ENCODE data around the gene GPR18. TPM values are rescaled to one million over a fixed set of nuclear protein-coding genes. Genes with fewer than 3 reads are reported as not detected.

The GPR18 gene
- total RNA-seq, 4 donors from 2014 or later, result not detected

DNA sequence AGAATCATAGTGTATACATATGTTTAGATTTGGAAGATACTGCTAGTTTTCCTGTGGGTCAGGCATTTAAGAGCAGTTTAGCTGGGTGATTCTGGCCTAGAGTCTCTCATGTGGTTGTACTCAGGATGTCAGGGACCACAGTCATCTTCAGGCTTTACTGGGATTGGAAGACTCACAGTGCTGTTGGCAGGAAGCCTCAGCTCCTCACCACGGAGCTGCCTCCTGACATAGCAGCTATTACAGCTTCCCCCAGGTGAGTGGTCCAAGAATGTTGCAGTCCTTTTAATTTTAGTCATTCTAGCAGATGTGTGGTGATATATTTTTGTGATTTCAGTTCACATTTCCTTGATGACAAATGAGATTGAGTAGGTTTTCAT is 16.9 kb upstream of the GPR18 start:
- peaks cover 13 to 34% of the 10 kb centered on the region in 2 donors for H3K4me1 ChIP-seq
- H3K4me3 ChIP-seq, result no peak overlapping the region
- intact Hi-C loops (cut with DNase I; ENCODE audit: low total_unique reads) (loop anchor here (10.0 kb wide), 1 partner anchor 90 kb away; no protein-coding TSS in a partner anchor), in situ Hi-C loops (cut with MboI; ENCODE audit: low sequenced_read_pairs in 4 of 4) (no loop called here)
- no peaks in the 10 kb centered on the region for H3K36me3 ChIP-seq
- no peak for ATAC-seq
- no peak for TF ChIP-seq POLR2A (IDR thresholded peaks at IDR 0.05)
- TF ChIP-seq, protein P1, sequence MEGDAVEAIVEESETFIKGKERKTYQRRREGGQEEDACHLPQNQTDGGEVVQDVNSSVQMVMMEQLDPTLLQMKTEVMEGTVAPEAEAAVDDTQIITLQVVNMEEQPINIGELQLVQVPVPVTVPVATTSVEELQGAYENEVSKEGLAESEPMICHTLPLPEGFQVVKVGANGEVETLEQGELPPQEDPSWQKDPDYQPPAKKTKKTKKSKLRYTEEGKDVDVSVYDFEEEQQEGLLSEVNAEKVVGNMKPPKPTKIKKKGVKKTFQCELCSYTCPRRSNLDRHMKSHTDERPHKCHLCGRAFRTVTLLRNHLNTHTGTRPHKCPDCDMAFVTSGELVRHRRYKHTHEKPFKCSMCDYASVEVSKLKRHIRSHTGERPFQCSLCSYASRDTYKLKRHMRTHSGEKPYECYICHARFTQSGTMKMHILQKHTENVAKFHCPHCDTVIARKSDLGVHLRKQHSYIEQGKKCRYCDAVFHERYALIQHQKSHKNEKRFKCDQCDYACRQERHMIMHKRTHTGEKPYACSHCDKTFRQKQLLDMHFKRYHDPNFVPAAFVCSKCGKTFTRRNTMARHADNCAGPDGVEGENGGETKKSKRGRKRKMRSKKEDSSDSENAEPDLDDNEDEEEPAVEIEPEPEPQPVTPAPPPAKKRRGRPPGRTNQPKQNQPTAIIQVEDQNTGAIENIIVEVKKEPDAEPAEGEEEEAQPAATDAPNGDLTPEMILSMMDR (IDR thresholded peaks at IDR 0.05 in 4 of 5, conservative IDR thresholded peaks at IDR 0.05 in 1 of 5), result no peak
- DNase-seq, result no peak
- no peaks in the 10 kb centered on the region for H3K9me3 ChIP-seq
- H3K27me3 ChIP-seq, result no peaks in the 10 kb centered on the region
- H3K27ac ChIP-seq, result no peak overlapping the region

DNA sequence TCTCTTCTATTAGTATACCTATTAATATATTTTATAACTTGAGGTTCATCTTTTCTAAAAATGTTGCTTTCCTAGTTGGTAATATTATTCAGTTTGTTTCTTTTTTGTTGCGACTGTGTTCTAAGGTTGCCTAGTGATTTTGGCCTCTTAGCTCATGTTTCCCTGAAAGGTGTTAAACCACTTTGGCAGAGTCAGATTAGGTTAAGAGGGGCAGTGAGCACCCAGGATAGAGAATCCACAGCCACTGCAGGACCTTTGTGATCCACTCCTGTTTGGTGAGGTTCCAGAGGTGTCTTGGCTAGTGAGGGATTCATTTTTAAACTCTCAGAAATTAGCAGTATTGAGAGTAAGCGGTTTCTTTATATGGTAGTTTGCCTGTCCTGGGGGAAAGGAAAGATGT is 14.9 kb upstream of the GPR18 start:
- Histone ChIP-seq H3K9me3 (no peaks in the 10 kb centered on the region), H3K4me1 (peaks cover 24 to 43% of the 10 kb centered on the region in 2 donors), H3K27me3 (no peaks in the 10 kb centered on the region), H3K4me3 (no peak overlapping the region), H3K27ac (no peak overlapping the region), H3K36me3 (no peaks in the 10 kb centered on the region)
- intact Hi-C loops (cut with DNase I; ENCODE audit: low total_unique reads), result loop anchor here (10.0 kb wide), 1 partner anchor 92 kb away; no protein-coding TSS in a partner anchor
- ATAC-seq, result no peak
- in situ Hi-C loops (cut with MboI; ENCODE audit: low sequenced_read_pairs in 4 of 4), result loop anchor here in 2 of 4 donors (5.0 to 25.0 kb wide), 2 partner anchors 164 kb away; no protein-coding TSS in a partner anchor
- no peak for DNase-seq
- TF ChIP-seq, protein P1 (IDR thresholded peaks at IDR 0.05 in 4 of 5, conservative IDR thresholded peaks at IDR 0.05 in 1 of 5), result no peak
- no peak for TF ChIP-seq POLR2A (IDR thresholded peaks at IDR 0.05)

DNA sequence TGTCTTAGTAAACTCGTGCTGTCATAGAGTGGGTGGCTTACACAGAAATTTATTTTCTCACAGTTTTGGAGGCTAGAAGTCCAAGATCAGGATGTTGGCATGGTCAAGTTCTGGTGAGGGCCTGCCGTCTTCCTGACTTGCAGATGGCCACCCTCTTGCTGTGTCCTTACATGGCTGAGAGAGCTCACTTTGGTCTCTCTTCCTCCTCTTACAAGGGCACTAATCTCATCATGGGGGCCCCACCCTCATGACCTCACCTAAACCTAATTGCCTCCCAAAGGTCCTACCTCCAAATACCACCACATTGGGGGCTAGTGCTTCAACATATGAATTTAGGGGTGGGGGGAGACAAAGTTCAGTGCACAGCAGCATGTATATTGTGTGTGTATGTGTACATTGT is 14.3 kb upstream of the GPR18 start:
- Histone ChIP-seq H3K9me3 (no peaks in the 10 kb centered on the region), H3K36me3 (no peaks in the 10 kb centered on the region), H3K4me3 (no peak overlapping the region), H3K4me1 (peaks cover 24 to 43% of the 10 kb centered on the region in 2 donors), H3K27ac (no peak overlapping the region), H3K27me3 (no peaks in the 10 kb centered on the region)
- ATAC-seq, result no peak
- no peak for DNase-seq
- intact Hi-C loops (cut with DNase I; ENCODE audit: low total_unique reads), result loop anchor here (10.0 kb wide), 1 partner anchor 92 kb away; no protein-coding TSS in a partner anchor
- TF ChIP-seq, protein P1 (IDR thresholded peaks at IDR 0.05 in 4 of 5, conservative IDR thresholded peaks at IDR 0.05 in 1 of 5), result no peak
- no peak for TF ChIP-seq POLR2A (IDR thresholded peaks at IDR 0.05)
- in situ Hi-C loops (cut with MboI; ENCODE audit: low sequenced_read_pairs in 4 of 4), result loop anchor here in 2 of 4 donors (5.0 to 25.0 kb wide), 2 partner anchors 165 kb away; no protein-coding TSS in a partner anchor

DNA sequence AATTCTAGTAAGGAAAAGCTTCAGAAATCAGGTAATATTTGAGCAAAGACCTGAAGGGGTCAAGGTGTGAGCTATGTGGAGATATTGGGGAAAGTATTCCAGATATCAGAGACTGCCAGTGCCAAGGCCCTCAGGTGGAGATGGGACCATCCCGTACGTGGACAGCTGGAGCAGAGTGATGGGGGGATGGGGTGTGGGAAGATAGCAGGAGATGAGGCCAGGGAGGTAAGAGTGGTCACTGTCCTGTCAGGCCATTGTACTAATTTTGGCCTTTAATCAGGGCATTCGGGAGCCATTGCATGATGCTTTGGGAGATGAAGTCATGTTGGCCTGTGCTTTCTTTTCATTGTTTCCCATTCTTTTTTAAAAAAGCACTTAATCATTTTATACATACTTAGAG is 13.1 kb upstream of the GPR18 start:
- Histone ChIP-seq H3K4me3 (no peak overlapping the region), H3K4me1 (peaks cover 13 to 31% of the 10 kb centered on the region in 2 donors), H3K27me3 (no peaks in the 10 kb centered on the region), H3K36me3 (no peaks in the 10 kb centered on the region), H3K27ac (peak overlapping the region in 2 of 4 donors; percentile 6 to 26), H3K9me3 (no peaks in the 10 kb centered on the region)
- intact Hi-C loops (cut with DNase I; ENCODE audit: low total_unique reads) (loop anchor here (10.0 kb wide), 1 partner anchor 94 kb away; no protein-coding TSS in a partner anchor), in situ Hi-C loops (cut with MboI; ENCODE audit: low sequenced_read_pairs in 4 of 4) (loop anchor here in 2 of 4 donors (5.0 to 25.0 kb wide), 2 partner anchors 166 kb away; no protein-coding TSS in a partner anchor)
- no peak for DNase-seq
- TF ChIP-seq, protein P1 (IDR thresholded peaks at IDR 0.05 in 4 of 5, conservative IDR thresholded peaks at IDR 0.05 in 1 of 5), result no peak
- TF ChIP-seq POLR2A (IDR thresholded peaks at IDR 0.05), result no peak
- no peak for ATAC-seq

Measured in gastrocnemius medialis (tissue), 4 donors.